ENCODE data around the gene NADK2.
"Not testable (repeated sequence)": the region's sequence is repeated elsewhere in the genome, so short reads cannot be mapped to it uniquely, and the experiment has no call there.

NADK2 gene

GRCh38 chr5:36205329-36205728 is 36.4 kb downstream of the NADK2 start:
- DNase-seq = no peak

GRCh38 chr5:36202521-36202961 is 39.2 kb downstream of the NADK2 start:
- DNase-seq = peak; percentile 13

GRCh38 chr5:36200513-36200912 is 41.2 kb downstream of the NADK2 start:
- no peak for DNase-seq

GRCh38 chr5:36199620-36200019 is 42.1 kb downstream of the NADK2 start:
- no peak for DNase-seq

- DNase-seq = not testable (repeated sequence)
Measured at GRCh38 chr5:36198783-36199182, 42.9 kb downstream of the NADK2 start.

- DNase-seq = no peak
Measured at GRCh38 chr5:36198281-36198680, 43.4 kb downstream of the NADK2 start.

GRCh38 chr5:36193746-36194145 is 48.0 kb downstream of the NADK2 start:
- no peak for DNase-seq

GRCh38 chr5:36184408-36184807 is 57.3 kb downstream of the NADK2 start:
- DNase-seq = not testable (repeated sequence)

GRCh38 chr5:36181774-36182173 is 60.0 kb downstream of the NADK2 start:
- no peak for DNase-seq

- no peak for DNase-seq
Measured at GRCh38 chr5:36180556-36181350, 61.0 kb downstream of the NADK2 start.

- no peak for DNase-seq
Measured at GRCh38 chr5:36179950-36180349, 61.8 kb downstream of the NADK2 start.

- DNase-seq = no peak
Measured at GRCh38 chr5:36178524-36178890, 63.2 kb downstream of the NADK2 start.

GRCh38 chr5:36177715-36178523 is 63.8 kb downstream of the NADK2 start:
- peak; percentile 59 for DNase-seq

- DNase-seq = no peak
Measured at GRCh38 chr5:36177154-36177553, 64.6 kb downstream of the NADK2 start.

GRCh38 chr5:36175043-36175442 is 66.7 kb downstream of the NADK2 start:
- no peak for DNase-seq

GRCh38 chr5:36174119-36174518 is 67.6 kb downstream of the NADK2 start:
- DNase-seq = no peak

- DNase-seq = no peak
Measured at GRCh38 chr5:36173426-36173825, 68.3 kb downstream of the NADK2 start.

- no peak for DNase-seq
Measured at GRCh38 chr5:36172599-36172998, 69.1 kb downstream of the NADK2 start.

GRCh38 chr5:36170832-36171424 is 70.8 kb downstream of the NADK2 start:
- no peak for DNase-seq

- DNase-seq = peak; percentile 24
Measured at GRCh38 chr5:36168737-36169136, 73.0 kb downstream of the NADK2 start.

GRCh38 chr5:36164461-36164860 is 77.3 kb downstream of the NADK2 start:
- no peak for DNase-seq

GRCh38 chr5:36162810-36163486 is 78.8 kb downstream of the NADK2 start:
- DNase-seq = no peak

- DNase-seq = no peak
Measured at GRCh38 chr5:36161361-36161760, 80.4 kb downstream of the NADK2 start.
